Liver (tissue), 3 donors: ENCODE results near the gene UBE3D.

Experiments used
- ATF3 ChIP-seq: IDR thresholded peaks from 2 replicates; pipeline ENCODE4 v1.6.1; 2016; ENCODE audit warnings: antibody characterized with exemption
- CTCF ChIP-seq: fragments of 150-350 bp; IDR thresholded peaks from 2 replicates; pipeline ENCODE4 v1.5.1; 2017; ENCODE audit warnings: improper control_type of control experiment, low read depth, low read length; ENCODE audit not compliant: missing input control
- EGR1 ChIP-seq, 2 donors: IDR thresholded peaks; 2 replicates each; pipeline ENCODE4 v1.6.1; 2016 to 2018; ENCODE audit warnings: antibody characterized with exemption in 2 of 2, low read depth in 2 of 2
- FOXA1 ChIP-seq: IDR thresholded peaks from 2 replicates; pipeline ENCODE4 v1.6.1; 2016; ENCODE audit warnings: antibody characterized with exemption
- GABPA ChIP-seq, 2 donors: IDR thresholded peaks in 1 of 2; conservative IDR thresholded peaks in 1 of 2; 2 replicates each; pipeline ENCODE4 v1.6.1; 2016; ENCODE audit warnings: antibody characterized with exemption in 2 of 2, mild to moderate bottlenecking in 1 of 2, moderate library complexity in 1 of 2
- RAD21 ChIP-seq, 2 donors: IDR thresholded peaks; 2 replicates each; pipeline ENCODE4 v1.6.1; 2016; ENCODE audit warnings: antibody characterized with exemption in 2 of 2, mild to moderate bottlenecking in 2 of 2
- REST ChIP-seq: IDR thresholded peaks from 2 replicates; pipeline ENCODE4 v1.6.1; 2016; ENCODE audit warnings: antibody characterized with exemption, mild to moderate bottlenecking
- RXRA ChIP-seq, 2 donors: IDR thresholded peaks; 2 replicates each; pipeline ENCODE4 v1.6.1; 2017 to 2018; ENCODE audit warnings: antibody characterized with exemption in 2 of 2, mild to moderate bottlenecking in 1 of 2
- SP1 ChIP-seq: IDR thresholded peaks from 2 replicates; pipeline ENCODE4 v1.6.1; 2018; ENCODE audit warnings: antibody characterized with exemption, mild to moderate bottlenecking
- TAF1 ChIP-seq: conservative IDR thresholded peaks from 2 replicates; pipeline ENCODE4 v1.6.1; 2016; ENCODE audit warnings: antibody characterized with exemption, mild to moderate bottlenecking
- YY1 ChIP-seq: IDR thresholded peaks from 2 replicates; pipeline ENCODE4 v1.6.1; 2016; ENCODE audit warnings: antibody characterized with exemption, mild to moderate bottlenecking
- ZBTB33 ChIP-seq: IDR thresholded peaks from 2 replicates; pipeline ENCODE4 v1.6.1; 2016; ENCODE audit warnings: antibody characterized with exemption
- donor health status: healthy.
- donor health status: healthy.

- no peak for TF ChIP-seq CTCF
- TF ChIP-seq TAF1, result no peak
- TF ChIP-seq YY1, result no peak
- no peak for TF ChIP-seq RAD21 (IDR thresholded peaks at IDR 0.05)
- TF ChIP-seq RXRA (IDR thresholded peaks at IDR 0.05), result no peak
- TF ChIP-seq REST, result no peak
- TF ChIP-seq SP1, result no peak
- TF ChIP-seq ZBTB33, result no peak
- no peak for TF ChIP-seq ATF3
- TF ChIP-seq GABPA (IDR thresholded peaks at IDR 0.05 in 1 of 2, conservative IDR thresholded peaks at IDR 0.05 in 1 of 2), result no peak
- no peak for TF ChIP-seq EGR1 (IDR thresholded peaks at IDR 0.05; ENCODE audit: low read depth in 2 of 2)
- TF ChIP-seq FOXA1, result no peak
These were observed 5.4 kb upstream of the UBE3D start for GRCh38 chr6:83071023-83071422.
